ENCODE measurements around the gene FGF6.

- TF ChIP-seq CTCF (IDR thresholded peaks at IDR 0.05; ENCODE audit: low read length), result no peak
- TF ChIP-seq EZH2 (optimal IDR thresholded peaks at IDR 0.05; ENCODE audit: low read depth, low read length), result no peak
- no peak for TF ChIP-seq EZH2phosphoT487 (IDR thresholded peaks at IDR 0.05; ENCODE audit: low read length)
These were observed 25.4 kb downstream of the FGF6 start for GRCh38 chr12:4420138-4420670.

Measured in MM.1S (cell line).